MCF 10A (cell line): ENCODE data around the gene IMPDH2. TPM values are rescaled to one million over a fixed set of nuclear protein-coding genes. Genes with fewer than 3 reads are reported as not detected.

Source experiments
- BruUV-seq: library from RNA; stranded (reverse); fragments of 400-500 nt; replicated peaks from 2 replicates; lab custom pipeline; 2021; lab: Mats Ljungman, UMichigan
- CTCF ChIA-PET: fragments of 300-600 bp; sonication (Branson Sonifier 250); formaldehyde crosslinking; extraction: SDS; loops from one replicate; lab custom pipeline; 2021; ENCODE audit warnings: antibody characterized with exemption, inconsistent platforms; lab: Yijun Ruan, JAX
- POLR2A ChIA-PET: fragments of 300-600, 350-650 bp; sonication (Branson Sonifier 250); formaldehyde crosslinking; extraction: SDS; loops from one replicate; lab custom pipeline; 2020; ENCODE audit warnings: antibody characterized with exemption, inconsistent platforms; lab: Yijun Ruan, JAX
- DNase-seq: peaks from one replicate; pipeline ENCODE4 v3.0.0-alpha.2; 2018; ENCODE audit not compliant: unreplicated experiment
- H3K27ac Mint-ChIP-seq: one replicate; pipeline ENCODE4 v1.8.0; 2022; ENCODE audit warnings: mild to moderate bottlenecking, low read depth, mixed read lengths; ENCODE audit not compliant: unreplicated experiment
- H3K27me3 Mint-ChIP-seq: one replicate; pipeline ENCODE4 v1.8.0; 2022; ENCODE audit warnings: mixed read lengths; ENCODE audit not compliant: insufficient read depth, unreplicated experiment
- H3K36me3 Mint-ChIP-seq: one replicate; pipeline ENCODE4 v1.8.0; 2022; ENCODE audit warnings: mild to moderate bottlenecking, moderate library complexity, mixed read lengths; ENCODE audit not compliant: insufficient read depth, unreplicated experiment
- H3K4me1 Mint-ChIP-seq: one replicate; pipeline ENCODE4 v1.8.0; 2022; ENCODE audit warnings: mixed read lengths; ENCODE audit not compliant: insufficient read depth, unreplicated experiment
- H3K4me3 Mint-ChIP-seq: one replicate; pipeline ENCODE4 v1.8.0; 2022; ENCODE audit warnings: mild to moderate bottlenecking, moderate library complexity, mixed read lengths; ENCODE audit not compliant: unreplicated experiment
- H3K9me3 Mint-ChIP-seq: one replicate; pipeline ENCODE4 v1.8.0; 2022; ENCODE audit warnings: mixed read lengths; ENCODE audit not compliant: unreplicated experiment
- CTCF ChIP-seq: fragments of 200-600 bp; IDR thresholded peaks from one replicate; pipeline ENCODE4 v1.8.0; 2022; ENCODE audit warnings: antibody characterized with exemption, mild to moderate bottlenecking; ENCODE audit not compliant: unreplicated experiment
- intact Hi-C: fragments of 100-400 bp; cut with micrococcal nuclease; formaldehyde crosslinking; loops from 2 replicates; pipeline ENCODE4 v1.14.1; 2022
- total RNA-seq: library from RNA; stranded (reverse); gene quantifications from 2 replicates; pipeline ENCODE4 v1.2.3, GENCODE V29; 2022

Gene IMPDH2
- total RNA-seq, 1 experiment from 2014 or later, result 476 TPM

DNA sequence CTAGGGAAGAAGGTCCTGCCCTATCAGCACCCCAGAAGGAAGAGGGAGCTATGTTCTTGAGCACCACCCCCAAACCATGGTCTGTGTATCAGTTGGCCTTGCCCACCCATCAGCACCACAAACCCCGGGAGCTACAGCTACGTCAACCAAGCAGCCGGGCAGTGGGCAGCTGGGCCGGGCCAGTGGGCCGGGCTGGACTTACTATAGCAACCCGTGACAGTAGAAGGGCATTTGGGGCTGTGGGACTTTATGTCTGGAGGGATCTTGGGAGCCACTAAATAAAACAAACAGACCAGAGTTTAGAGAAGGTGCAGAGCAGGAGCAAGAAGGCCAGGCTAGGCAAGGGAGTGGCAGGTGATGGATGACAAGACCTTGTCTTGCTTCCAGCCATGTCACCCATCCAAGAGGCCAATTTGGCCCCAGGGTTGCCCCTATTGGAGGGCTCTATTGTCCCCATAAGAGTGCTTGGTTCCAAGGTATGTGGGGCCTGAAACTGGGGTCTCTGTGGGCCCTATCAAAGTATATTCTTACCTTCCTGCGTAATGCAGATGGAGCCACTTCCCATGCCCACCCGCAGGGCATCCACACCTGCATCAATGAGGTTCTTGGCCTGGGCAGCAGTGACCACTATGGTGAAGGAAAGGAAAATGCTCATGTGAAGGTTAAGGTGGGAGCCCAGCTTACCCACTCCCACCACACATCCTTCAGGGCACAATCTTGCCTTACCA is 3.2 kb downstream of the IMPDH2 start:
- intact Hi-C loops, result loop anchor here (5.0 to 10.0 kb wide), 2 partner anchors 66 to 129 kb away; partner anchors contain the start of gene QRICH1
- ChIA-PET POLR2A (interaction anchor here (0.5 to 9.9 kb wide), 7 partner anchors 8 to 380 kb away, joined by 3 to 128 read pairs (median 4); partner anchors contain the start of genes DALRD3 and QRICH1), CTCF (interaction anchor here (0.5 to 1.0 kb wide), 3 partner anchors 38 to 580 kb away, joined by 3 to 4 read pairs (median 4); partner anchors contain the start of gene ATRIP)
- Mint-ChIP-seq H3K27me3 (no peaks in the 10 kb centered on the region), H3K36me3 (peaks cover 99% of the 10 kb centered on the region), H3K4me1 (peaks cover 33% of the 10 kb centered on the region), H3K27ac (no peak overlapping the region), H3K4me3 (no peak overlapping the region), H3K9me3 (no peaks in the 10 kb centered on the region)
- DNase-seq, result no peak
- no TSS peak for BruUV-seq
- TF ChIP-seq CTCF, result no peak

GRCh38 chr3:49025005-49025792 is 4.0 kb downstream of the IMPDH2 start:
- peaks cover 33% of the 10 kb centered on the region for H3K4me1 Mint-ChIP-seq
- no peaks in the 10 kb centered on the region for H3K27me3 Mint-ChIP-seq
- intact Hi-C loops, result loop anchor here (5.0 to 10.0 kb wide), 2 partner anchors 67 to 130 kb away; partner anchors contain the start of gene QRICH1
- TF ChIP-seq CTCF, result no peak
- DNase-seq, result no peak
- H3K4me3 Mint-ChIP-seq, result no peak overlapping the region
- H3K27ac Mint-ChIP-seq, result no peak overlapping the region
- no peaks in the 10 kb centered on the region for H3K9me3 Mint-ChIP-seq
- BruUV-seq, result no TSS peak
- peaks cover 91% of the 10 kb centered on the region for H3K36me3 Mint-ChIP-seq
- POLR2A ChIA-PET, result interaction anchor here (0.5 to 9.9 kb wide), 4 partner anchors 18 to 68 kb away, joined by 3 to 128 read pairs (median 6); partner anchors contain the start of genes QRICH1 and WDR6
- CTCF ChIA-PET, result no interaction called here

DNA sequence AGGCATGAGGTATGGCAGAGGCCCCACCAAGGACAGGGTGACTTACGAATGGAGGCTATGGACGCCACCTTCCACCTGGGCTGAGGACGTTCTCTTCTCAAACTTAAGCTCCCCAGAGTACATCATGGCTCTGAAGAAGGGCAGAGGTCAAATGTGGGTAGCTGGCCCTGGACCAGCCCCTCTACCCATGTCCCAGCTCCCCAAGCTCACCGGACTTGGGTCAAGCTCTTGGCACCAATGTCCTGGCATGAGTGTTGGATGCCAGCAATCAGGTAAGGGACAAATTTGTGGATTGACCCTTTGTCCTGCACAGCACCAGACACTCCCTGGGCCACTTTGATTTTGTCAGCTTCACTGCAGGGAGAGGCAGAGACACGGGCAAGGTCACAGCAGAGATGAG is 4.7 kb downstream of the IMPDH2 start:
- peaks cover 30% of the 10 kb centered on the region for H3K4me1 Mint-ChIP-seq
- peak overlapping the region; percentile 69 for H3K27ac Mint-ChIP-seq
- no peaks in the 10 kb centered on the region for H3K27me3 Mint-ChIP-seq
- POLR2A ChIA-PET, result interaction anchor here (0.6 to 9.9 kb wide), 3 partner anchors 17 to 69 kb away, joined by 3 to 128 read pairs (median 3); partner anchors contain the start of genes QRICH1 and WDR6
- BruUV-seq, result TSS peak; percentile 6
- CTCF ChIA-PET, result interaction anchor here (0.6 to 1.6 kb wide), 3 partner anchors 28 to 536 kb away, joined by 3 to 6 read pairs (median 4); partner anchors contain the start of gene USP19
- intact Hi-C loops, result loop anchor here (10.0 kb wide), 1 partner anchor 130 kb away; no protein-coding TSS in a partner anchor
- no peaks in the 10 kb centered on the region for H3K9me3 Mint-ChIP-seq
- no peak for TF ChIP-seq CTCF
- no peak overlapping the region for H3K4me3 Mint-ChIP-seq
- DNase-seq, result no peak
- H3K36me3 Mint-ChIP-seq, result peaks cover 83% of the 10 kb centered on the region
